GM06990 (cell line): ENCODE results near the gene NAV2.

Experiments
- DNase-seq: peaks from one replicate; pipeline ENCODE4 v3.0.0-alpha.2; 2011; ENCODE audit not compliant: insufficient read length; ENCODE audit errors: extremely low read depth
- H3K27me3 ChIP-seq: replicated peaks from 2 replicates; pipeline ENCODE4 v1.6.0; 2011; ENCODE audit warnings: low read length; ENCODE audit not compliant: control insufficient read depth, insufficient read depth
- H3K36me3 ChIP-seq: 2 replicates; pipeline ENCODE4 v1.5.1; 2011; ENCODE audit warnings: low read length; ENCODE audit not compliant: control insufficient read depth, insufficient read depth
- H3K4me3 ChIP-seq: replicated peaks from 2 replicates; pipeline ENCODE4 v1.5.1; 2011; ENCODE audit warnings: low read depth, mild to moderate bottlenecking, control low read depth, low read length
- TF ChIP-seq, protein P1 (sequence below): IDR thresholded peaks from 2 replicates; pipeline ENCODE4 v1.5.1; 2011; ENCODE audit warnings: low read length, control low read depth, mild to moderate bottlenecking, inconsistent platforms; ENCODE audit not compliant: insufficient read depth, poor library complexity, severe bottlenecking

Gene NAV2

DNA sequence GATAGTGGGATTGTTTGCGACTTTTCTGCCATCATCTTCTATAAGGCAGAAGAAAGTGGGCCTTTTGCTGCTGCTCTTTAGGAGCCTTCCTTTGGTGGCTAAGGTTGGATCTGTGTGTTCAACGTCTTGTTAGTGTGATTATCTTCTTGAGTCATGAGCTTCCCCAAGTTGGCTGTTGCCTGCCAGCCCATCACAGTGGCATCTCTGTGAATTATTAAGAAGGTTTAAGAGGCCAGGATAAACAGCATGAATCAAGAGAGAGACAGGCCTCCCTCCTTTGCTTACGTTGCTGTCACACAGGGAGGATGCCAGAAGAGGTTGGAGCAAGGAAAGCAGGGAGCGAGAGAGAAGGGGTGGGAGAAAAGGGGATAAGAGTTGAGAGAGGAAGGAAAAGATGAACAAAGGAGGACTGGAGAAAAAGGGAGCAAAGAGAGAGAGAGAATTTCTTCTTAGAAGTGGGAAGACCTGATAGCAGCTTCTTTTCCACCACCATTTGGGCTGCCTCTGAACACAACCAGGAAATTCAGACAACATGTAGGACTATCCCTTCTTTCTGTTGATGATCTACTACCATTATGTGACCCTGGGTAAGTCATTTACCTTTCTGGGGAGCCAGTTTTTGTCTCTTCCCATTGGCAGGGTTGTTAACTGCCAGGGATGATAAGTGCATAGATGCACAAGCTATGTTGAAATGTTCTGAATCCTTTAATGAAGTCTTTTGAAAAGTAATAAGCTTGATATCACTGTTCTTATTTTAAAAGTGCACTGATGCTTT lies 126.5 kb downstream of the NAV2 start:
- no peaks in the 10 kb centered on the region for H3K36me3 ChIP-seq
- H3K4me3 ChIP-seq, result no peak overlapping the region
- no peak for DNase-seq
- TF ChIP-seq, protein P1, sequence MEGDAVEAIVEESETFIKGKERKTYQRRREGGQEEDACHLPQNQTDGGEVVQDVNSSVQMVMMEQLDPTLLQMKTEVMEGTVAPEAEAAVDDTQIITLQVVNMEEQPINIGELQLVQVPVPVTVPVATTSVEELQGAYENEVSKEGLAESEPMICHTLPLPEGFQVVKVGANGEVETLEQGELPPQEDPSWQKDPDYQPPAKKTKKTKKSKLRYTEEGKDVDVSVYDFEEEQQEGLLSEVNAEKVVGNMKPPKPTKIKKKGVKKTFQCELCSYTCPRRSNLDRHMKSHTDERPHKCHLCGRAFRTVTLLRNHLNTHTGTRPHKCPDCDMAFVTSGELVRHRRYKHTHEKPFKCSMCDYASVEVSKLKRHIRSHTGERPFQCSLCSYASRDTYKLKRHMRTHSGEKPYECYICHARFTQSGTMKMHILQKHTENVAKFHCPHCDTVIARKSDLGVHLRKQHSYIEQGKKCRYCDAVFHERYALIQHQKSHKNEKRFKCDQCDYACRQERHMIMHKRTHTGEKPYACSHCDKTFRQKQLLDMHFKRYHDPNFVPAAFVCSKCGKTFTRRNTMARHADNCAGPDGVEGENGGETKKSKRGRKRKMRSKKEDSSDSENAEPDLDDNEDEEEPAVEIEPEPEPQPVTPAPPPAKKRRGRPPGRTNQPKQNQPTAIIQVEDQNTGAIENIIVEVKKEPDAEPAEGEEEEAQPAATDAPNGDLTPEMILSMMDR, result no peak
- H3K27me3 ChIP-seq, result no peaks in the 10 kb centered on the region

DNA sequence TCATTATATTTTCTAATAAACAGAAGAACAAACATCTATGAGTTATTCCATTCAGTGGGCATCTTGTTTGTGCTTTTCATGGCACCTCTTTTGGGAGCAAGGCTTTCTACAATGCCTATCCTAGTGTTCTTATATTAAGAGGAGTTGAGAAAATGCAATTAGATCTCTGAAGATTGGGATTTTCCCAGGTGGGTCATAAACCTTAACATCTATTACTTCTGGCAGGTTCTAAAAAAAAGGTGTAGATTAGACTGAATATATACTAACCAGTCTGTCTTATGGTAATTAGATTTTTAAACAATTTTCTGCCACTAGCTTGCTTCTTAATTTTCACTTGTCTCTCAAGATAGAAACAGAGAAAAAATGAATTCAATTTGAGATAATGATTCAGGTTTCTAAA lies 128.3 kb downstream of the NAV2 start:
- TF ChIP-seq, protein P1, result no peak
- Histone ChIP-seq H3K4me3 (no peak overlapping the region), H3K36me3 (no peaks in the 10 kb centered on the region), H3K27me3 (no peaks in the 10 kb centered on the region)
- DNase-seq, result no peak

DNA sequence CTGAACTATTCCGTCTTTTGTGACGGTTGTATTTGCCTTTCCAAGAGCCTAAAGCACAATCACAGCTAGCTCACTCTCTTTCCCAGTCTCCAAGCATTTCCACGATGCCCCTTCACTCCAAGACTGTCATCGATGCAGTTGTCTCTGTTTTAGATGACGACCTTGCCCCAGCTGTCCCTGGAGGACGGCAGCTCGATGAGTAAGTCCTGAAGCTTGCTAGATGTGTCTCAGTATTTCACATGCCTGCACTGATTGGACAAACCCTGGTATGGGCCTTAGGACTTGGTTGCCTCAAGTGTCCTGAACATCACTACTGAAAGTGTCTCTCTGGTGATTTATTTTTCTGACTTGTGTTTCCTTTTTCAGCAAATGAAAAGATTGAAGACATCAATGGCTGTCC lies 129.9 kb downstream of the NAV2 start:
- Histone ChIP-seq H3K4me3 (no peak overlapping the region), H3K27me3 (no peaks in the 10 kb centered on the region), H3K36me3 (no peaks in the 10 kb centered on the region)
- no peak for DNase-seq
- TF ChIP-seq, protein P1, result no peak

DNA sequence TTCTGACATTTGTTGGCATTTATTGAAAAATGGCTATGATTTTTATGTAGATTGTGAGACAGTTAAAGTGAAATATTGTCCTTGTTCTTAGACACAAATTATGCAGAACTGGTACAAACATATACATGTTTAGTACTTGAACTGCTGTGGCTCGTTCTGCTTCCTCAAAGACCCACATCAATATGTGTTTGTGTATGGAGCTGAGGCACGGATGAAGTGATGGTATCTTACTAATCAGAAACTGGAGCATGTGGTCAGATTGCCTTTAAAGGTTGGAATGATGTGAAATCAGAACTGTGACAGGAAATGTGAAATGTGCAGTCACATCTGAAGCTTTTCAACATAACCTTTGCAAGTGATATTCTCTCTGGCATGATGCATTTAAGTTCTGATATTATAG lies 130.4 kb downstream of the NAV2 start:
- TF ChIP-seq, protein P1, result no peak
- no peak for DNase-seq
- no peak overlapping the region for H3K4me3 ChIP-seq
- no peaks in the 10 kb centered on the region for H3K27me3 ChIP-seq
- no peaks in the 10 kb centered on the region for H3K36me3 ChIP-seq

DNA sequence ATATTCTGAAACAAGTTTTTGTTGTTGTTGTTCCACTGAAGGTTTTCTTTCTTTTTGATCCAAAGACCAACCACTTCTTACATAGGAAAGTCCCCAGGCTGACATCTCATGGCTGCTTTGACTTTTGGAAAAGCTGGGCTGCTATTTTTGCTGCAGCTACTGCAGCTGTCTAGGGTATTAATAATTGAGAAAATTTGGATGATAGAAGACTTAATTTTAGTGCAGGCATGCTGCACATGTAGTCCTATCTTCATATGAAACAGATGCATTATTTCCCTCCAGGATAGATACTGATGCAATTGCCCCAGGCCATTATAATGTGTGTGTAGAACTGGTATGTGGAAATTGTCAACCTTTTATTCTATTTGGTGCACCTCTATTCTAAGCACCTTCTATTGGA lies 131.4 kb downstream of the NAV2 start:
- no peaks in the 10 kb centered on the region; the same call in 1 of the 2 replicates for H3K27me3 ChIP-seq
- TF ChIP-seq, protein P1, result no peak
- no peaks in the 10 kb centered on the region for H3K36me3 ChIP-seq

More for the DNA sequence above, 131.4 kb downstream of the NAV2 start:
- no peak for DNase-seq
- H3K4me3 ChIP-seq, result no peak overlapping the region
